Retinal pigment epithelial cell (primary cell): ENCODE results near the gene RGS4.

Experiments
- DNase-seq: peaks from one replicate; pipeline ENCODE4 v3.0.0-alpha.2; 2010; ENCODE audit warnings: low read depth
- H3K4me3 ChIP-seq: 2 replicates; pipeline ENCODE4 v1.5.1; 2011; ENCODE audit warnings: mild to moderate bottlenecking, low read length, control low read depth, moderate library complexity
- CTCF ChIP-seq: conservative IDR thresholded peaks from 2 replicates; pipeline ENCODE4 v1.5.1; 2011; ENCODE audit warnings: low read depth, low read length, control low read depth, inconsistent platforms

Gene RGS4

GRCh38 chr1:163094589-163094988, 25.4 kb downstream of the RGS4 start:
- no peak overlapping the region for H3K4me3 ChIP-seq
- no peak for DNase-seq

GRCh38 chr1:163095213-163095612, 26.1 kb downstream of the RGS4 start:
- TF ChIP-seq CTCF: no peak
- no peak overlapping the region for H3K4me3 ChIP-seq
- DNase-seq: no peak

More at GRCh38 chr1:163094589-163094988, 25.4 kb downstream of the RGS4 start:
- no peak for TF ChIP-seq CTCF

GRCh38 chr1:163102590-163102989, 33.4 kb downstream of the RGS4 start:
- DNase-seq: no peak
- no peak for TF ChIP-seq CTCF
- no peak overlapping the region for H3K4me3 ChIP-seq

- no peak for TF ChIP-seq CTCF
- H3K4me3 ChIP-seq: no peak overlapping the region
- DNase-seq: no peak
These were observed 35.4 kb downstream of the RGS4 start for GRCh38 chr1:163104385-163105099.

GRCh38 chr1:163106364-163106987, 37.3 kb downstream of the RGS4 start:
- H3K4me3 ChIP-seq: no peak overlapping the region
- peak; percentile 69 for DNase-seq
- TF ChIP-seq CTCF: no peak

GRCh38 chr1:163107655-163108054, 38.5 kb downstream of the RGS4 start:
- no peak for DNase-seq
- no peak overlapping the region for H3K4me3 ChIP-seq
- no peak for TF ChIP-seq CTCF

GRCh38 chr1:163115887-163116286, 46.7 kb downstream of the RGS4 start:
- no peak overlapping the region for H3K4me3 ChIP-seq
- no peak for DNase-seq
- TF ChIP-seq CTCF: no peak
